GM23248 (cell line): ENCODE data around the gene LRCH2. TPM values are rescaled to one million over a fixed set of nuclear protein-coding genes. Genes with fewer than 3 reads are reported as not detected.

Experiments
- DNase-seq: peaks from one replicate; pipeline ENCODE4 v3.0.0-alpha.2; 2015
- H2AFZ ChIP-seq: fragments of 200-600 bp; sonication (generic); 2 replicates; pipeline ENCODE4 v1.6.1; 2016; ENCODE audit warnings: antibody characterized with exemption
- H3F3A ChIP-seq: fragments of 200-600 bp; sonication (generic); 2 replicates; pipeline ENCODE4 v1.6.1; 2016; ENCODE audit warnings: mild to moderate bottlenecking, antibody characterized with exemption, mixed run types; ENCODE audit not compliant: insufficient read depth
- H3K27ac ChIP-seq: fragments of 200-600 bp; sonication (generic); 2 replicates; pipeline ENCODE4 v1.5.1; 2016; ENCODE audit warnings: mild to moderate bottlenecking
- H3K27me3 ChIP-seq: fragments of 200-600 bp; sonication (generic); replicated peaks from 2 replicates; pipeline ENCODE4 v1.6.1; 2016; ENCODE audit warnings: mild to moderate bottlenecking; ENCODE audit not compliant: insufficient read depth
- H3K36me3 ChIP-seq: fragments of 200-600 bp; sonication (generic); 2 replicates; pipeline ENCODE4 v1.6.1; 2016; ENCODE audit warnings: low read depth, mild to moderate bottlenecking
- H3K4me1 ChIP-seq: fragments of 200-600 bp; sonication (generic); 2 replicates; pipeline ENCODE4 v1.6.1; 2016; ENCODE audit warnings: mild to moderate bottlenecking; ENCODE audit not compliant: insufficient read depth
- H3K4me2 ChIP-seq: fragments of 200-600 bp; sonication (generic); one replicate; pipeline ENCODE4 v1.6.1; 2016; ENCODE audit warnings: mild to moderate bottlenecking; ENCODE audit not compliant: unreplicated experiment
- H3K4me3 ChIP-seq: fragments of 200-600 bp; sonication (generic); 2 replicates; pipeline ENCODE4 v1.5.1; 2016; ENCODE audit warnings: mild to moderate bottlenecking
- H3K79me2 ChIP-seq: fragments of 200-600 bp; sonication (generic); 2 replicates; pipeline ENCODE4 v1.6.1; 2016; ENCODE audit warnings: mild to moderate bottlenecking; ENCODE audit not compliant: insufficient read depth
- H3K9ac ChIP-seq: fragments of 200-600 bp; sonication (generic); 2 replicates; pipeline ENCODE4 v1.6.1; 2016; ENCODE audit warnings: mild to moderate bottlenecking
- H3K9me2 ChIP-seq: fragments of 200-600 bp; sonication (generic); 2 replicates; pipeline ENCODE4 v1.6.1; 2016; ENCODE audit warnings: mixed run types, mild to moderate bottlenecking, moderate library complexity; ENCODE audit not compliant: insufficient read depth
- H3K9me3 ChIP-seq: fragments of 200-600 bp; sonication (generic); one replicate; pipeline ENCODE4 v1.6.1; 2017; ENCODE audit warnings: low read depth
- H4K20me1 ChIP-seq: fragments of 200-600 bp; sonication (generic); 2 replicates; pipeline ENCODE4 v1.6.0; 2016; ENCODE audit not compliant: insufficient read depth
- EZH2 ChIP-seq: fragments of 200-600 bp; sonication (generic); IDR thresholded peaks from 2 replicates; pipeline ENCODE4 v1.6.1; 2018; ENCODE audit warnings: antibody characterized with exemption, mild to moderate bottlenecking; ENCODE audit not compliant: insufficient read depth, poor library complexity, severe bottlenecking
- EZH2phosphoT487 ChIP-seq: fragments of 200-600 bp; sonication (generic); IDR thresholded peaks from 2 replicates; pipeline ENCODE4 v1.6.1; 2018; ENCODE audit warnings: antibody characterized with exemption, moderate library complexity, mild to moderate bottlenecking, low read depth; ENCODE audit not compliant: insufficient read depth
- WGBS, 2 experiments: methylation state at CpG; one replicate each; pipeline ENCODE4 v1.1.6; 2015 to 2017; ENCODE audit warnings: low lambda C conversion rate in 2 of 2, low coverage in 1 of 2; ENCODE audit errors: missing lambda C conversion rate in 2 of 2; 5-methylcytosine and 5-hydroxymethylcytosine counted together
- in situ Hi-C: fragments of 300-500 bp; cut with MboI; formaldehyde crosslinking; loops from 2 replicates; pipeline ENCODE4 v1.15.0; 2020
- polyA plus RNA-seq: library from polyadenylated mRNA; unstranded; fragments of >200 nt; fragmentation: Nextera tagmentation; extraction: Ambion mirVana; gene quantifications from 2 replicates; pipeline ENCODE4 v1.2.1, GENCODE V29; 2016
- total RNA-seq: library from RNA; depleted of rRNA; stranded (reverse); fragments of >200 nt; shearing (Covaris generic); gene quantifications from 2 replicates; pipeline ENCODE4 v1.2.3, GENCODE V29; 2014

The LRCH2 gene
- total and polyA plus RNA-seq, 2 experiments from 2014 or later: 1.0 to 2.4 TPM

DNA sequence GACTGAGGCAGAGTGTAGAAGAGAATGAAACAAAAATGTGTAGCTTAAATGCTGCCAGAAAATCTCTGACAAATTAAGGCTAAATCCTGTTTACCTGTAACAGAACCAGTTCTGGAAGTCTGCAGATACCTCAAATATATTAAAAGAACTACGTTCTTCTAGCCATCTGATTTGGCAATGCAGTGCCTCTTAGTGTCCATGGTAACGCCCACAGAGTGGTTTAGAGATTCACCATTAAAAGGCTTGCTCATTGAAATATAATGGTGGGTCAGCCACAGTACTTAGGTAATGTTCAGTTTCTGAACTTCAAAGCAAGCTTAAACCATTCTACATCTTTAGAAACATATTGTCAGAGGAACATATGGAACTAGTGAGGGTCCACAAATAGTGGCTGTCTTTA is 32.4 kb upstream of the LRCH2 start:
- no peak overlapping the region for H3K9ac ChIP-seq

GRCh38 chrX:115264009-115264408 is 30.1 kb upstream of the LRCH2 start:
- no peak overlapping the region for H3K4me3 ChIP-seq
- H3K27ac ChIP-seq: no peak overlapping the region
- H3K4me1 ChIP-seq: no peaks in the 10 kb centered on the region
- no peaks in the 10 kb centered on the region for H3K36me3 ChIP-seq
- H3K4me2 ChIP-seq: no peak overlapping the region
- no peak for TF ChIP-seq EZH2
- TF ChIP-seq EZH2phosphoT487: no peak
- H4K20me1 ChIP-seq: no peaks in the 10 kb centered on the region
- in situ Hi-C loops: no loop called here
- no peaks in the 10 kb centered on the region for H3K9me2 ChIP-seq
- no peak for DNase-seq
- no peaks in the 10 kb centered on the region for H3K79me2 ChIP-seq
- H3K9me3 ChIP-seq: no peaks in the 10 kb centered on the region
- no peak overlapping the region for H3K9ac ChIP-seq
- WGBS, 2 experiments: 89 to 91% methylated on average over 2 of the region's 2 CpGs
- no peaks in the 10 kb centered on the region for H3K27me3 ChIP-seq
- no peaks in the 10 kb centered on the region for H3F3A ChIP-seq
- no peak overlapping the region for H2AFZ ChIP-seq

More for the DNA sequence above, 32.4 kb upstream of the LRCH2 start:
- peak; percentile 29 for DNase-seq
- in situ Hi-C loops: no loop called here
- H3K9me2 ChIP-seq: no peaks in the 10 kb centered on the region
- H4K20me1 ChIP-seq: no peaks in the 10 kb centered on the region
- no peaks in the 10 kb centered on the region for H3K36me3 ChIP-seq
- no peaks in the 10 kb centered on the region for H3K79me2 ChIP-seq
- no peaks in the 10 kb centered on the region for H3K4me1 ChIP-seq
- no peaks in the 10 kb centered on the region for H3F3A ChIP-seq
- H3K4me2 ChIP-seq: no peak overlapping the region
- H2AFZ ChIP-seq: no peak overlapping the region
- 45 to 50% methylated on average over 2 of the region's 2 CpGs for WGBS, 2 experiments
- no peak overlapping the region for H3K4me3 ChIP-seq
- no peaks in the 10 kb centered on the region for H3K27me3 ChIP-seq
- TF ChIP-seq EZH2phosphoT487 (no peak), EZH2 (no peak)
- H3K9me3 ChIP-seq: no peaks in the 10 kb centered on the region
- H3K27ac ChIP-seq: no peak overlapping the region

- Histone ChIP-seq H3K9ac (no peak overlapping the region), H3K9me3 (no peaks in the 10 kb centered on the region), H3K9me2 (no peaks in the 10 kb centered on the region), H3K4me3 (no peak overlapping the region), H3K4me2 (no peak overlapping the region), H3K27ac (no peak overlapping the region), H3K79me2 (no peaks in the 10 kb centered on the region), H3K36me3 (no peaks in the 10 kb centered on the region), H3K4me1 (no peaks in the 10 kb centered on the region), H3K27me3 (no peaks in the 10 kb centered on the region), H2AFZ (no peak overlapping the region), H3F3A (no peaks in the 10 kb centered on the region), H4K20me1 (no peaks in the 10 kb centered on the region)
- WGBS, 2 experiments: 40 to 48% methylated on average over 2 of the region's 2 CpGs
- TF ChIP-seq EZH2: no peak
- no peak for TF ChIP-seq EZH2phosphoT487
- DNase-seq: no peak
- in situ Hi-C loops: no loop called here
Observed at GRCh38 chrX:115261148-115261547, 27.3 kb upstream of the LRCH2 start.

- Histone ChIP-seq H3K9me2 (no peaks in the 10 kb centered on the region), H3K4me1 (no peaks in the 10 kb centered on the region), H3K36me3 (no peaks in the 10 kb centered on the region), H3F3A (no peaks in the 10 kb centered on the region), H3K27ac (no peak overlapping the region), H3K4me2 (no peak overlapping the region), H3K9me3 (no peaks in the 10 kb centered on the region), H3K27me3 (no peaks in the 10 kb centered on the region), H4K20me1 (no peaks in the 10 kb centered on the region), H3K9ac (no peak overlapping the region), H2AFZ (no peak overlapping the region), H3K4me3 (no peak overlapping the region), H3K79me2 (no peaks in the 10 kb centered on the region)
- TF ChIP-seq EZH2 (no peak), EZH2phosphoT487 (no peak)
- WGBS, 2 experiments: 92 to 96% methylated on average over 3 of the region's 3 CpGs
- DNase-seq: peak; percentile 35
- in situ Hi-C loops: no loop called here
Observed at GRCh38 chrX:115260330-115260729, 26.4 kb upstream of the LRCH2 start.

DNA sequence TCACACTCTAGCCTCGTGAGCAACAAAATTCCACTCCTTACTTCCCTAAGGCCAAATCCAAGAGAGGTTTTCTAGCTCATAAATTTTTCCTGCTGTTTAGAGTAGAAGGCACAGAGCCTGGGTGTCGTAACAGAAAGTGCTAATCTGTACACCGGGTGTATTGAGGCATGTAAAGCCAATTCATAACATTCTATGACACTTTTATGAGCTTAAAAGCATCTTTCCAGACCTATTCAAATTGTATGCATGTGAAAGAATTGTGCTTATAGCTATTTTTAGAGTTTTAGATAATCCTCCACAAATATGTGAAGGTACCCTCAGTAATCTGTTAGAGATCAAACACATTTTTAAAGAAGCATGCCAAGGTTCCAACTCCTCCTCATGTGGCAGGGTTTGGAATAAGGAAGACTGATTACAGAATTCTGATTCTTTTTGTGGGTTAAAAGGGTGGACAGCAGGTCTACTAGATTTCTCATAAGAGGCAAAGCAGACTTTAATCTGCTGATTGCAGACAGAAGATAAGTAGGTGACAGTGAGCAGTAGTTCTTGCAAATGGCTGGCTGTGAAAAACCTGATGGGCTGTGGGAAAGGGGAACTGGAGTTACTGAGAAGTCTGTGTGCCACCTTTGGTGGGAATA is 25.5 kb upstream of the LRCH2 start:
- in situ Hi-C loops: no loop called here
- Histone ChIP-seq H3F3A (no peaks in the 10 kb centered on the region), H3K4me2 (no peak overlapping the region), H3K36me3 (no peaks in the 10 kb centered on the region), H3K9me2 (no peaks in the 10 kb centered on the region), H2AFZ (no peak overlapping the region), H3K9ac (no peak overlapping the region), H3K4me3 (no peak overlapping the region), H3K27me3 (no peaks in the 10 kb centered on the region), H4K20me1 (no peaks in the 10 kb centered on the region), H3K9me3 (no peaks in the 10 kb centered on the region), H3K27ac (no peak overlapping the region), H3K4me1 (no peaks in the 10 kb centered on the region), H3K79me2 (no peaks in the 10 kb centered on the region)
- DNase-seq: peak; percentile 2
- 25 to 31% methylated on average over 3 of the region's 3 CpGs for WGBS, 2 experiments
- no peak for TF ChIP-seq EZH2
- no peak for TF ChIP-seq EZH2phosphoT487
